ENCODE measurements around the gene MYPOP. TPM values are rescaled to one million over a fixed set of nuclear protein-coding genes. Genes with fewer than 3 reads are reported as not detected.

MYPOP gene
- total RNA-seq, 1 experiment from 2014 or later = 10.8 TPM

DNA sequence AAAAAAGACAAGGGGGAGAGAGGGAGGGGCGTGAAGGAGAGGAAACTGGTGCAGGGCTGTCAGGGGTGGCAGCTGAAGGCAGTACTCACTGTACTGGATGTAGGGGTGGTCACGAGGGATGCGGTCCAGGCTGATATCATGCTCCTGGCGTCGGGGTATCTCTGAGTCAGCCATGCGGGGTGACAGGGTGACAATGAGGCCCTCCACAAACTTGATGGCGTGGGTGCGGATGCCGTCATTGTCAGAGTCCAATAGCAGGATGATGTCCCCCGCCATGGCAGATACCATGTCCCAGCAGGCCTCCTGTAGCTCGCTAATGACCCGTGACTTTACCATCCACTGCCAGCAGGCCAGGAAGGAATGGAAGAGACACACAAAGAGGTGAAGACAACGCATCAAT lies 54.8 kb downstream of the MYPOP start:
- ChIA-PET CTCF (no interaction called here), POLR2A (no interaction called here), RAD21 (ENCODE audit: low non-redundant PET in 1 of 2, low total read pairs in 2 of 2, uncharacterized antibody in 2 of 2, unreplicated experiment in 2 of 2) (no interaction called here)
- no peak for DNase-seq (ENCODE audit: low read depth, low spot score)
- Histone ChIP-seq H3K79me2 (ENCODE audit: insufficient read depth, low read length) (peaks cover 9% of the 10 kb centered on the region; the same call in 1 of the 2 replicates), H3K9me2 (ENCODE audit: insufficient read depth) (no peaks in the 10 kb centered on the region), H3K4me2 (ENCODE audit: low read length) (no peak overlapping the region), H4K20me1 (ENCODE audit: insufficient read depth) (no peaks in the 10 kb centered on the region), H3K9ac (ENCODE audit: low read length) (no peak overlapping the region), H2AFZ (ENCODE audit: low read depth, low read length, poor library complexity, severe bottlenecking) (no peak overlapping the region), H3K36me3 (ENCODE audit: control insufficient read depth in 1 of 2, insufficient read depth in 2 of 2, low read length in 2 of 2) (peaks cover 56 to 63% of the 10 kb centered on the region in 2 experiments), H3K27ac (ENCODE audit: low read depth, low read length) (no peak overlapping the region), H3K4me1 (ENCODE audit: control insufficient read depth in 1 of 2, insufficient read depth in 2 of 2, low read length in 2 of 2) (no peaks in the 10 kb centered on the region), H3K9me3 (ENCODE audit: control insufficient read depth in 1 of 2, insufficient read depth in 1 of 2, low read depth in 1 of 2, low read length in 2 of 2) (no peaks in the 10 kb centered on the region), H3K27me3 (ENCODE audit: insufficient read depth, low read length) (no peaks in the 10 kb centered on the region), H3K4me3 (replicated peaks in 1 of 2; ENCODE audit: low read depth in 1 of 2, low read length in 2 of 2) (no peak overlapping the region)
- ATAC-seq = no peak
- TF ChIP-seq TCF7L2 (IDR thresholded peaks at IDR 0.05; ENCODE audit: borderline replicate concordance, extremely low read depth, insufficient read depth, insufficient read length) (no peak), ATF3 (IDR thresholded peaks at IDR 0.05) (no peak), SIN3A (IDR thresholded peaks at IDR 0.05; ENCODE audit: low read depth) (no peak), YY1 (IDR thresholded peaks at IDR 0.05; ENCODE audit: extremely low read depth, insufficient replicate concordance, low read depth, low read length) (no peak), CEBPB (IDR thresholded peaks at IDR 0.05; ENCODE audit: low read depth) (no peak), EZH2 (IDR thresholded peaks at IDR 0.05) (no peak), ZFX (IDR thresholded peaks at IDR 0.05) (no peak), EZH2phosphoT487 (IDR thresholded peaks at IDR 0.05; ENCODE audit: borderline replicate concordance) (no peak), MAX (IDR thresholded peaks at IDR 0.05) (no peak), SRF (IDR thresholded peaks at IDR 0.05; ENCODE audit: low read depth) (no peak), EGR1 (IDR thresholded peaks at IDR 0.05; ENCODE audit: low read depth) (no peak), FOSL1 (IDR thresholded peaks at IDR 0.05; ENCODE audit: low read depth) (no peak)
- TF ChIP-seq, protein P1, sequence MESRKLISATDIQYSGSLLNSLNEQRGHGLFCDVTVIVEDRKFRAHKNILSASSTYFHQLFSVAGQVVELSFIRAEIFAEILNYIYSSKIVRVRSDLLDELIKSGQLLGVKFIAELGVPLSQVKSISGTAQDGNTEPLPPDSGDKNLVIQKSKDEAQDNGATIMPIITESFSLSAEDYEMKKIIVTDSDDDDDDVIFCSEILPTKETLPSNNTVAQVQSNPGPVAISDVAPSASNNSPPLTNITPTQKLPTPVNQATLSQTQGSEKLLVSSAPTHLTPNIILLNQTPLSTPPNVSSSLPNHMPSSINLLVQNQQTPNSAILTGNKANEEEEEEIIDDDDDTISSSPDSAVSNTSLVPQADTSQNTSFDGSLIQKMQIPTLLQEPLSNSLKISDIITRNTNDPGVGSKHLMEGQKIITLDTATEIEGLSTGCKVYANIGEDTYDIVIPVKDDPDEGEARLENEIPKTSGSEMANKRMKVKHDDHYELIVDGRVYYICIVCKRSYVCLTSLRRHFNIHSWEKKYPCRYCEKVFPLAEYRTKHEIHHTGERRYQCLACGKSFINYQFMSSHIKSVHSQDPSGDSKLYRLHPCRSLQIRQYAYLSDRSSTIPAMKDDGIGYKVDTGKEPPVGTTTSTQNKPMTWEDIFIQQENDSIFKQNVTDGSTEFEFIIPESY (IDR thresholded peaks at IDR 0.05; ENCODE audit: extremely low read depth, insufficient replicate concordance, low read length) = no peak
- BruUV-seq (replicated peaks) = no TSS peak
- intact Hi-C loops (cut with micrococcal nuclease) = no loop called here
